A549 (cell line): Measurements from ENCODE around the gene STAMBPL1.

ENCODE experiments used
- CHD4 ChIP-seq: fragments of 200-600 bp; sonication (generic); IDR thresholded peaks from 2 replicates; pipeline ENCODE4 v1.6.1; 2016; ENCODE audit warnings: antibody characterized with exemption, mild to moderate bottlenecking, borderline replicate concordance
- POLR2AphosphoS2 ChIP-seq: conservative IDR thresholded peaks from 2 replicates; pipeline ENCODE4 v1.6.1; 2012; ENCODE audit warnings: low read length, improper control_type of control experiment, inconsistent platforms
- RAD21 ChIP-seq, 2 experiments: fragments of >200 bp in 1 of 2; sonication (Bioruptor Twin) in 1 of 2; formaldehyde crosslinking in 1 of 2; IDR thresholded peaks in 1 of 2; conservative IDR thresholded peaks in 1 of 2; 2 replicates in 1 of 2; 3 replicates in 1 of 2; pipeline ENCODE4 v1.6.1; 2012 to 2018; ENCODE audit warnings: inconsistent platforms in 1 of 2
- TF ChIP-seq, protein P1 (sequence below): fragments of >200 bp; sonication (Bioruptor Twin); formaldehyde crosslinking; IDR thresholded peaks from 3 replicates; pipeline ENCODE4 v1.5.1; 2016

- TF ChIP-seq RAD21 (conservative IDR thresholded peaks at IDR 0.05 in 1 of 2, IDR thresholded peaks at IDR 0.05 in 1 of 2) (no peak), POLR2AphosphoS2 (no peak), CHD4 (no peak)
- TF ChIP-seq, protein P1, sequence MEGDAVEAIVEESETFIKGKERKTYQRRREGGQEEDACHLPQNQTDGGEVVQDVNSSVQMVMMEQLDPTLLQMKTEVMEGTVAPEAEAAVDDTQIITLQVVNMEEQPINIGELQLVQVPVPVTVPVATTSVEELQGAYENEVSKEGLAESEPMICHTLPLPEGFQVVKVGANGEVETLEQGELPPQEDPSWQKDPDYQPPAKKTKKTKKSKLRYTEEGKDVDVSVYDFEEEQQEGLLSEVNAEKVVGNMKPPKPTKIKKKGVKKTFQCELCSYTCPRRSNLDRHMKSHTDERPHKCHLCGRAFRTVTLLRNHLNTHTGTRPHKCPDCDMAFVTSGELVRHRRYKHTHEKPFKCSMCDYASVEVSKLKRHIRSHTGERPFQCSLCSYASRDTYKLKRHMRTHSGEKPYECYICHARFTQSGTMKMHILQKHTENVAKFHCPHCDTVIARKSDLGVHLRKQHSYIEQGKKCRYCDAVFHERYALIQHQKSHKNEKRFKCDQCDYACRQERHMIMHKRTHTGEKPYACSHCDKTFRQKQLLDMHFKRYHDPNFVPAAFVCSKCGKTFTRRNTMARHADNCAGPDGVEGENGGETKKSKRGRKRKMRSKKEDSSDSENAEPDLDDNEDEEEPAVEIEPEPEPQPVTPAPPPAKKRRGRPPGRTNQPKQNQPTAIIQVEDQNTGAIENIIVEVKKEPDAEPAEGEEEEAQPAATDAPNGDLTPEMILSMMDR, result no peak
Observed at GRCh38 chr10:88857831-88858230, 22.2 kb upstream of the STAMBPL1 start.
